Prostate gland (tissue), 2 donors: ENCODE data around the gene OSBPL6. TPM values are rescaled to one million over a fixed set of nuclear protein-coding genes. Genes with fewer than 3 reads are reported as not detected.

ENCODE experiments used
- DNase-seq: peaks from one replicate; pipeline ENCODE4 v3.0.0-alpha.2; 2019; ENCODE audit warnings: low spot score
- H3K27ac ChIP-seq, 2 donors: fragments of 200-600 bp; sonication (generic); 2 replicates each; pipeline ENCODE4 v1.5.1; 2017 to 2019
- H3K27me3 ChIP-seq: fragments of 200-600 bp; sonication (generic); replicated peaks from 2 replicates; pipeline ENCODE4 v1.5.1; 2019; ENCODE audit not compliant: insufficient read depth
- H3K36me3 ChIP-seq, 2 donors: fragments of 200-600 bp; sonication (generic); 1 replicate in 1 of 2; 2 replicates in 1 of 2; pipeline versions ENCODE4 v1.5.1 to v1.8.1; 2017 to 2019
- H3K4me1 ChIP-seq: fragments of 200-600 bp; sonication (generic); replicated peaks from 2 replicates; pipeline ENCODE4 v1.5.1; 2019
- H3K4me3 ChIP-seq, 2 donors: fragments of 200-600 bp; sonication (generic); 2 replicates each; pipeline ENCODE4 v1.5.1; 2017 to 2019
- H3K9me3 ChIP-seq: fragments of 200-600 bp; sonication (generic); 2 replicates; pipeline ENCODE4 v1.5.1; 2017
- CTCF ChIP-seq, 4 experiments: fragments of 200-600 bp in 2 of 4; fragments of 450-650 bp in 2 of 4; sonication (generic) in 2 of 4; IDR thresholded peaks; 1 replicate in 3 of 4; 2 replicates in 1 of 4; pipeline ENCODE4 v1.5.1; 2016 to 2019; ENCODE audit warnings: antibody characterized with exemption in 4 of 4, mild to moderate bottlenecking in 2 of 4, moderate library complexity in 2 of 4
- POLR2A ChIP-seq: fragments of 450-650 bp; IDR thresholded peaks from one replicate; pipeline ENCODE4 v1.6.1; 2016; ENCODE audit warnings: antibody characterized with exemption, mild to moderate bottlenecking
- POLR2AphosphoS5 ChIP-seq: sonication (generic); formaldehyde crosslinking; IDR thresholded peaks from one replicate; pipeline ENCODE4 v1.6.1; 2017; ENCODE audit warnings: antibody characterized with exemption
- WGBS: methylation state at CpG from one replicate; pipeline ENCODE4 v1.1.5; 2018; 5-methylcytosine and 5-hydroxymethylcytosine counted together
- intact Hi-C: fragments of 100-400 bp; cut with DNase I; formaldehyde crosslinking; loops from one replicate; pipeline ENCODE4 v1.14.2; 2022
- total RNA-seq, 2 donors: library from RNA; depleted of rRNA; stranded (reverse); fragments of >200 nt; gene quantifications; one replicate each; pipeline ENCODE4 v1.1.0, GENCODE V29; 2016

The OSBPL6 gene
- total RNA-seq, 2 donors from 2014 or later: 2.4 to 10.8 TPM

DNA sequence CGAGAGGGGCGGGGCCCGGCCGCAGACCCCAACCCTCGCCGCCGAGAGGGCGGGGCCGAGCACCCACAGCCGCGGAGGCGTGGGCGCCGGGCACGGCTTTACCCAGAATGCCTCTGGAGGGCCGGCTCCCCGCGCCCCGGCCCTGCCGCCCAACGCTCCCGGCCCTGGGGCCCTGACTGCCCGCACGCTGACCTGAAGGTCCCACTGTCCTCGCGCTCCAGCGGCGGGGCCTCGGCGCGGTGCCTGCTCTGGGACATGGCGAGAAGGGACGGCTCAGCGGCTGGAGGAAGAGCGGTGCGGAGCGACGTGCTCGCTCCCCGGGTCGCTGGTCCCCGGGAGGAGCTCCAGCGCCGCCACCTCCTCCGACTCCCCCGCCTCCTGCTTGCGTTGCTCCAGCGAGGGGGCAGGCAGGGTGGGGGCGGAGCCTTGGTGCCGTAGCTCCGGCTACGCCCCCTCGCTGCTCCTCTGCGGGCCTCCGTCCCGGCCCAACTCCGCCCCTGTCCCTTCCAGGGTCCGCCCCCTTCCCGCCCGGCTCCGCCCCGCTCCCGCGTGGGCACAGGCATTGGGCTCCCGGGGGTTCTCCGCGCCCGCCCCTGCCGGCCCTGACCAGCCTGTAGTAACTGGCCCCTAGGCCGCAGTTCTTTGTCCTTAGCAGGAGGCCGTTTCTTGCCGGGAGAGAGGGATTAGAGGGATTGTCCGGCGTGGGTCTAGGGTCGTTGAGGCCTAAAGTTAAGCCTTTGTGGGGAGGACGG, 256.6 kb downstream of the OSBPL6 start, which contains the start of the genes PJVK and PRKRA:
Gene PJVK, plus strand, starts transcription at position 605 of the 752 bp plus-strand sequence. CDS start 2,032 bp downstream, outside the sequence.
Gene PRKRA, minus strand, starts transcription at position 402 of the 752 bp plus-strand sequence. Its CDS starts 145 bp downstream, at position 257.
- DNase-seq: peak; percentile 97
- Histone ChIP-seq H3K27me3 (no peaks in the 10 kb centered on the region), H3K4me1 (peaks cover 6% of the 10 kb centered on the region), H3K9me3 (no peaks in the 10 kb centered on the region), H3K27ac (peak within 1 kb of the TSS; percentile 98), H3K4me3 (peak within 1 kb of the TSS; percentile 69 to 80), H3K36me3 (no peaks in the 10 kb centered on the region)
- TF ChIP-seq CTCF (IDR thresholded peaks at IDR 0.05) (peak; percentile 13 to 48 (median 36)), POLR2AphosphoS5 (peak; percentile 95), POLR2A (peak; percentile 94)
- intact Hi-C loops: loop anchor here (2.0 kb wide), 1 partner anchor 28 kb away; the partner anchor contains the start of gene FKBP7
- WGBS: 1% methylated on average over 47 of the region's 76 CpGs

- DNase-seq: no peak
- intact Hi-C loops: loop anchor here (2.0 kb wide), 1 partner anchor 20 kb away; no protein-coding TSS in a partner anchor
- H3K36me3 ChIP-seq: no peaks in the 10 kb centered on the region
- H3K4me3 ChIP-seq: no peak overlapping the region
- H3K4me1 ChIP-seq: peaks cover 6% of the 10 kb centered on the region
- H3K27ac ChIP-seq: peak overlapping the region; percentile 98
- WGBS: 94% methylated on average over 2 of the region's 2 CpGs
- no peaks in the 10 kb centered on the region for H3K27me3 ChIP-seq
- H3K9me3 ChIP-seq: no peaks in the 10 kb centered on the region
- TF ChIP-seq POLR2AphosphoS5 (no peak), CTCF (IDR thresholded peaks at IDR 0.05) (no peak), POLR2A (no peak)
These were observed 258.0 kb downstream of the OSBPL6 start for GRCh38 chr2:178452334-178452733.

Other genes starting within 250 kb of the OSBPL6 start
- gene PDE11A, start 121.7 kb upstream of the OSBPL6 start, total RNA-seq: 10 to 100 TPM; 14.9 to 26.6 TPM
- gene RBM45, start 82.1 kb upstream of the OSBPL6 start, total RNA-seq: 10 to 100 TPM in 1 of 2 donors, 1 to 10 TPM in 1; 9.7 to 19.0 TPM